SU-DHL-6 (cell line): ENCODE measurements around the gene SETD1B.
A peak's percentile ranks its signal among the peaks of the same experiment; 100 is the strongest.
"Not testable (repeated sequence)": the region's sequence is repeated elsewhere in the genome, so short reads cannot be mapped to it uniquely, and the experiment has no call there.

ENCODE experiments used
- H2AFZ ChIP-seq: fragments of 200-600 bp; sonication (generic); 2 replicates; pipeline ENCODE4 v1.6.1; 2014; ENCODE audit warnings: low read depth, mild to moderate bottlenecking, moderate library complexity, mixed read lengths, antibody characterized with exemption, low read length; ENCODE audit not compliant: severe bottlenecking
- H3F3A ChIP-seq: fragments of 200-600 bp; shearing (Covaris generic); 2 replicates; pipeline ENCODE4 v1.6.0; 2016; ENCODE audit warnings: antibody characterized with exemption, mild to moderate bottlenecking; ENCODE audit not compliant: insufficient read depth
- H3K27ac ChIP-seq: fragments of 200-600 bp; sonication (generic); 2 replicates; pipeline ENCODE4 v1.5.1; 2016; ENCODE audit warnings: low read depth, mild to moderate bottlenecking, low read length, moderate library complexity, mixed read lengths
- H3K27me3 ChIP-seq: fragments of 200-600 bp; sonication (generic), shearing (Covaris generic); 2 replicates; pipeline ENCODE4 v1.6.0; 2014; ENCODE audit warnings: mild to moderate bottlenecking, low read length
- H3K36me3 ChIP-seq: fragments of 200-600 bp; sonication (generic); 2 replicates; pipeline ENCODE4 v1.6.1; 2014; ENCODE audit warnings: mild to moderate bottlenecking, low read length, mixed read lengths
- H3K4me2 ChIP-seq: fragments of 300-600, 200-600 bp; shearing (Covaris generic), sonication (generic); 2 replicates; pipeline ENCODE4 v1.6.0; 2014; ENCODE audit warnings: low read length, low read depth, mild to moderate bottlenecking; ENCODE audit not compliant: poor library complexity, severe bottlenecking
- H3K4me3 ChIP-seq: fragments of 200-600 bp; sonication (generic); 2 replicates; pipeline ENCODE4 v1.5.1; 2014; ENCODE audit warnings: antibody characterized with exemption, low read length, mild to moderate bottlenecking, mixed read lengths; ENCODE audit not compliant: insufficient read depth, poor library complexity, severe bottlenecking
- H3K79me2 ChIP-seq: fragments of 200-600 bp; sonication (generic); 2 replicates; pipeline ENCODE4 v1.6.1; 2014; ENCODE audit warnings: mild to moderate bottlenecking, low read length, moderate library complexity; ENCODE audit not compliant: insufficient read depth
- H3K9ac ChIP-seq: fragments of 200-600 bp; sonication (generic); 2 replicates; pipeline ENCODE4 v1.7.0; 2014; ENCODE audit warnings: mild to moderate bottlenecking, low read length
- H3K9me2 ChIP-seq: fragments of 200-600 bp; sonication (generic); replicated peaks from 2 replicates; pipeline ENCODE4 v1.6.1; 2014; ENCODE audit warnings: low read length; ENCODE audit not compliant: insufficient read depth
- H3K9me3 ChIP-seq: fragments of 200-600 bp; sonication (generic); 2 replicates; pipeline ENCODE4 v1.6.1; 2014; ENCODE audit warnings: low read length, mixed read lengths; ENCODE audit not compliant: insufficient read depth
- H4K20me1 ChIP-seq: fragments of 200-600 bp; sonication (generic); 2 replicates; pipeline ENCODE4 v1.6.1; 2014; ENCODE audit warnings: low read depth, mild to moderate bottlenecking, antibody characterized with exemption, low read length, moderate library complexity, mixed read lengths
- CTCF ChIP-seq: fragments of 200-600 bp; sonication (generic); IDR thresholded peaks from one replicate; pipeline ENCODE4 v1.5.1; 2017; ENCODE audit warnings: antibody characterized with exemption, mild to moderate bottlenecking, low read length, moderate library complexity; ENCODE audit not compliant: insufficient read depth, poor library complexity, severe bottlenecking
- EZH2phosphoT487 ChIP-seq: fragments of 200-600 bp; sonication (generic), shearing (Covaris generic); conservative IDR thresholded peaks from 2 replicates; pipeline ENCODE4 v1.6.1; 2018; ENCODE audit warnings: mild to moderate bottlenecking, antibody characterized with exemption, low read length, moderate library complexity, mixed read lengths

Gene SETD1B

GRCh38 chr12:121803861-121804416, at the start of gene SETD1B:
Gene SETD1B, plus strand, starts transcription at chr12:121804009. Its CDS starts 729 bp downstream, at chr12:121804738.
- Histone ChIP-seq H3K27me3 (no peaks in the 10 kb centered on the region), H2AFZ (peak within 1 kb of the TSS; percentile 58)

DNA sequence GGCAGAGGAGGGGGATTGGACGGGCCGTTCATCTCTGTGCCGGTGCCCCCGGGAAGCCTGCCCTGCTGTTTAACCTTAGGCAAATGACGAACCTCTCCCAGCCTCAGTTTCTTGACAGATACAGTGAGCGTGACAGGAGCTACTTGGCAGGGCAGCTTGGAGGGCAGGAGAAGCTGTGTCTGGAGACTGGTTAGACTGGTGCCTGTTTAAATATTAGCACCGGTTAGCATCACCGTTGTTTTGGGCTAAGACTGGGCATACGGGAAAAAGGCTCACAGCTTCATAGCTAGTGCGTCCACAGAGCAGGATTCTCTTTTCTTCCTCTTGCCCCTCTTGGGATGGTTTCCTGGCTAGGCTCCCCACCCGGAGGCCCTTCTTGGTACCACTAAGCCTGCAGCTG, 49.0 kb upstream of the SETD1B start:
- Histone ChIP-seq H3K9me2 (no peaks in the 10 kb centered on the region), H4K20me1 (no peaks in the 10 kb centered on the region), H3K27me3 (no peaks in the 10 kb centered on the region), H3K79me2 (no peaks in the 10 kb centered on the region), H3K4me2 (no peak overlapping the region), H3K36me3 (no peaks in the 10 kb centered on the region), H2AFZ (no peak overlapping the region), H3K4me3 (no peak overlapping the region), H3K27ac (no peak overlapping the region), H3F3A (no peaks in the 10 kb centered on the region), H3K9ac (no peak overlapping the region), H3K9me3 (no peaks in the 10 kb centered on the region)
- TF ChIP-seq CTCF (no peak), EZH2phosphoT487 (no peak)

More at GRCh38 chr12:121803861-121804416, at the start of gene SETD1B:
- Histone ChIP-seq H3K9me2 (no peaks in the 10 kb centered on the region), H3K79me2 (peaks cover 42% of the 10 kb centered on the region), H3K4me3 (peak within 1 kb of the TSS; percentile 63), H4K20me1 (no peaks in the 10 kb centered on the region), H3K9ac (peak within 1 kb of the TSS; percentile 77), H3K4me2 (peak within 1 kb of the TSS; percentile 97), H3K36me3 (no peaks in the 10 kb centered on the region), H3F3A (peaks cover 32% of the 10 kb centered on the region), H3K27ac (peak within 1 kb of the TSS; percentile 97), H3K9me3 (no peaks in the 10 kb centered on the region)
- TF ChIP-seq CTCF (no peak), EZH2phosphoT487 (no peak)

DNA sequence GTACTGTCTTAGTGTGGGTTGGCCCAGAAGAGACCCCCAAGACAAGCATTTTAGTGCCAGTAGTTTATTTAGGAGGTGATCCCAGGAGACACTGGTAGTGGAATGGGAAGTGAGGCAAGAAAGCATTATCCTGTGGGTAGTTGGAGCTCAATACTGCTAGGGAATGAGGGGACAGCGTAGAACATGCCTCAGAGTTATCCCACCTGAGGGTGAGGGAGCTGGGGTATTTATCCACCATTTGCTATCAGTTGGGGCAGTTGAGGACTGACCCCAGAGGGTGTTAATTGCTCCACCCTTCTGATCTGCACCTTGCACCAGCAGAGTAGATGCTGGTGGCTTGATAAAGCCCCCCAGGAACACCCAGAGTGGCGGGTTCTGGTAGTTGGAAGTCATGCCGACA, 48.2 kb upstream of the SETD1B start:
- H3K9me3 ChIP-seq, result no peaks in the 10 kb centered on the region
- TF ChIP-seq EZH2phosphoT487 (no peak), CTCF (no peak)
- H3K36me3 ChIP-seq, result no peaks in the 10 kb centered on the region
- H3K4me3 ChIP-seq, result no peak overlapping the region
- no peaks in the 10 kb centered on the region for H3K79me2 ChIP-seq
- no peaks in the 10 kb centered on the region for H3K27me3 ChIP-seq
- H3F3A ChIP-seq, result no peaks in the 10 kb centered on the region
- H4K20me1 ChIP-seq, result no peaks in the 10 kb centered on the region
- H3K9ac ChIP-seq, result no peak overlapping the region
- no peaks in the 10 kb centered on the region for H3K9me2 ChIP-seq
- H3K4me2 ChIP-seq, result no peak overlapping the region
- H3K27ac ChIP-seq, result no peak overlapping the region
- no peak overlapping the region for H2AFZ ChIP-seq

GRCh38 chr12:121758536-121758935, 45.3 kb upstream of the SETD1B start:
- H3K9me2 ChIP-seq, H3K36me3 ChIP-seq, H3K27me3 ChIP-seq, H3K27ac ChIP-seq, H3K9me3 ChIP-seq, H3K79me2 ChIP-seq, H3K4me3 ChIP-seq, H3K9ac ChIP-seq, H3F3A ChIP-seq, H4K20me1 ChIP-seq, H2AFZ ChIP-seq, H3K4me2 ChIP-seq: not testable (repeated sequence)
